ENCODE measurements around the gene SLC25A21.

SLC25A21 gene

GRCh38 chr14:36967892-36968555, 204.4 kb downstream of the SLC25A21 start:
- no peak overlapping the region for H3K4me3 ChIP-seq (ENCODE audit: low read length)

GRCh38 chr14:36955967-36956366, 216.4 kb downstream of the SLC25A21 start:
- no peak overlapping the region for H3K4me3 ChIP-seq (ENCODE audit: low read length)
- no peak for TF ChIP-seq ZNF274 (IDR thresholded peaks at IDR 0.05; ENCODE audit: low read depth, low read length)

More at GRCh38 chr14:36967892-36968555, 204.4 kb downstream of the SLC25A21 start:
- TF ChIP-seq ZNF274 (IDR thresholded peaks at IDR 0.05; ENCODE audit: low read depth, low read length) = no peak

- no peak for TF ChIP-seq ZNF274 (IDR thresholded peaks at IDR 0.05; ENCODE audit: low read depth, low read length)
- H3K4me3 ChIP-seq (ENCODE audit: low read length) = no peak overlapping the region
Observed at GRCh38 chr14:36955376-36955775, 217.0 kb downstream of the SLC25A21 start.

DNA sequence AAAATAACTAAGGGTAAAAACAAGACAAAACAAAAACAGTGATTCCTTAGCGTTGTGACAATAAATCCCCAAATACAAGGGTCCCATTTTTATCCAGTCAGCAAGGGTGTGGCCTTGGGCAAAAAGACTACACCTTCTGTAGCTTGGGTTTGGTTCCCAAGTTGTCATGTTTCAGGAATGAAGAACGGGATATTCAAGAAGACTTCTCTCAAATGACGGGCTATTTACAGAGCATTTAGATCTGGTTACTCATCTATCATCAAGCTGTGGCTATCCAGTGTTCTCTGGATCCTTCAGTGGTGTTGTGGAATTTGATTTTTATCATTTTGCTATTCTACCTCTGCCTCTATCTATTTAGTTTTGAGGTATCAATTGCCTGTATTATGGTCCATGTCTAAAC, 219.7 kb downstream of the SLC25A21 start:
- no peak overlapping the region for H3K4me3 ChIP-seq (ENCODE audit: low read length)
- TF ChIP-seq ZNF274 (IDR thresholded peaks at IDR 0.05; ENCODE audit: low read depth, low read length) = no peak

GRCh38 chr14:36951380-36951911, 221.0 kb downstream of the SLC25A21 start:
- no peak overlapping the region for H3K4me3 ChIP-seq (ENCODE audit: low read length)
- TF ChIP-seq ZNF274 (IDR thresholded peaks at IDR 0.05; ENCODE audit: low read depth, low read length) = no peak

- no peak overlapping the region for H3K4me3 ChIP-seq (ENCODE audit: low read length)
- TF ChIP-seq ZNF274 (IDR thresholded peaks at IDR 0.05; ENCODE audit: low read depth, low read length) = no peak
Observed at GRCh38 chr14:36950812-36951211, 221.6 kb downstream of the SLC25A21 start.

DNA sequence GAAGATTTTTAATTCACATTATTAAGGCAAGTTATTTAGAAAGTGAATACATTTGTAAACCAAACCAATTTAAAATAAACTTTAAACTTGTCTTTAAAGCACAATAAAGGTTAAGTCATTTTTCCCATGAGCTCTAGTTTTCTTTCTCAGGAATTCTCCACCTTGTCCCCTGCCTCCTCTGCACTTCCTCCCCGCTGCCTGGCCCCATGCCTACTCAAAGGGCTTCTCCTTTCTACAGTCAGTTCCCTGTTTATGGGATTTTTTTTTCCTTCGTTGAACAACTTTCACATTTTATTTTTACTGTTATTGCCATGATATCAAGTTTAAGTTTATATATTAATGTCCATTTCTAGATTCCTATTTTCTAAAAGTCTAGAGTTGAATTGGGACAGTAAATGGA, 223.0 kb downstream of the SLC25A21 start:
- no peak for TF ChIP-seq ZNF274 (IDR thresholded peaks at IDR 0.05; ENCODE audit: low read depth, low read length)
- no peak overlapping the region for H3K4me3 ChIP-seq (ENCODE audit: low read length)

DNA sequence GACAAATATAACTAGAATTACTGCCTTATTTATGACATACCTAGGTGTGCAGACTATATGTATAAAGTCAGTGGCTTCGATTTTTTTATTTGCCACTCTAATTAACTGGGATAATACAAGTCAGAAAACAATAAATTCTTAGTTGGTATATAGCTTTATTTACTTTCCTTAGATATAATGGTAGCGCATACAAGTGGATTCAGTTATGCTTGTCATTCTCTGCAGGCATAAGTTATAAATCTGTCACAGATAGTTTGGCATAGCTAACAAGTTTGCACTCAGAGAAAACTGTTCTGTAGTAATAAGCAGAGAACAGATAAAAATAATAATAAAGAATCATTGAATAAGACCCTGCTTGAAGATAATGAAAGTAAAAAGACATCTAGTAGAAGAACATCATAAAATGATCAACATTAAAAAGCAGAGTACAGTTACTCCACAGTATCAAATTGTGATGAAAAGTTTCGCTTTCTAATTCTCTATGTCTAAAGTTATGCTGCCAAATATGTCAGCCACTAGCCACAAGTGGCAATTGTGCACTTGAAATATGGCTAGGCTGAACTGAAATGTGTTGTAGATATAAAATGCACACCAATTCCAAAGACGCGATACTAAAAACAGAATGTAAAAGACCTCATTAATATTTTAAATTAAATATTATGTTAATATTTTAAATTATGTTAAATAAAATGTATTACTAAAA, 224.1 kb downstream of the SLC25A21 start:
- no peak for TF ChIP-seq ZNF274 (IDR thresholded peaks at IDR 0.05; ENCODE audit: low read depth, low read length)
- no peak overlapping the region for H3K4me3 ChIP-seq (ENCODE audit: low read length)

- TF ChIP-seq ZNF274 (IDR thresholded peaks at IDR 0.05; ENCODE audit: low read depth, low read length) = no peak
- H3K4me3 ChIP-seq (ENCODE audit: low read length) = no peak overlapping the region
Observed at GRCh38 chr14:36947362-36947761, 225.0 kb downstream of the SLC25A21 start.

DNA sequence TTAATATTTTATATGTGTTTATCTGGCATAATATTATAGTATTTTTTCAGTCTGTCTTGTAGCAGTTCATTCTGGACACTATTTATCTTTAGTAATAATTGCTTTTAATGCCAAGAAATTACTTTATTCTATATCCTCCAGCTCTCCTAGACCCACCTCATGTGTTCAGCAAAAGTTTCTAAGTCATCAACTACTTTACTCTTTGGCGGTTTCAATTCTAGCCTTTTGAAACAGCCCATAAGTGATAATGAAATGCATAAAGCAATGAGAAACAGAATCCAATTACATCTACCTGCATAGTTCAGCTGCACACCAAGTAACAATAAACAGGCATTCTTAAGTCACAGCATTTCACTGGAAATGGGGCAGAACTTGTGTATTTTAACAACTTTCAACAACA, 225.5 kb downstream of the SLC25A21 start:
- no peak for TF ChIP-seq ZNF274 (IDR thresholded peaks at IDR 0.05; ENCODE audit: low read depth, low read length)
- no peak overlapping the region for H3K4me3 ChIP-seq (ENCODE audit: low read length)

- no peak overlapping the region for H3K4me3 ChIP-seq (ENCODE audit: low read length)
- TF ChIP-seq ZNF274 (IDR thresholded peaks at IDR 0.05; ENCODE audit: low read depth, low read length) = no peak
Observed at GRCh38 chr14:36944307-36945010, 227.9 kb downstream of the SLC25A21 start.

GRCh38 chr14:36942522-36943245, 229.7 kb downstream of the SLC25A21 start:
- no peak for TF ChIP-seq ZNF274 (IDR thresholded peaks at IDR 0.05; ENCODE audit: low read depth, low read length)
- no peak overlapping the region for H3K4me3 ChIP-seq (ENCODE audit: low read length)

GRCh38 chr14:36941783-36942521, 230.5 kb downstream of the SLC25A21 start:
- H3K4me3 ChIP-seq (ENCODE audit: low read length) = no peak overlapping the region
- no peak for TF ChIP-seq ZNF274 (IDR thresholded peaks at IDR 0.05; ENCODE audit: low read depth, low read length)
